HepG2 (cell line): ENCODE data around the gene MAEA. TPM values are rescaled to one million over a fixed set of nuclear protein-coding genes. Genes with fewer than 3 reads are reported as not detected.

Source experiments
- ARID5B ChIP-seq: IDR thresholded peaks from 2 replicates; pipeline ENCODE4 v1.4.0; 2020; ENCODE audit warnings: mild to moderate bottlenecking, missing genetic modification reagents
- CENPX ChIP-seq: sonication (generic); formaldehyde crosslinking; IDR thresholded peaks from 2 replicates; pipeline ENCODE4 v1.9.0; 2021; ENCODE audit warnings: mild to moderate bottlenecking, missing genetic modification reagents, moderate library complexity
- FOSL1 ChIP-seq: sonication (generic); formaldehyde crosslinking; IDR thresholded peaks from 2 replicates; pipeline ENCODE4 v1.9.0; 2021; ENCODE audit warnings: missing genetic modification reagents, borderline replicate concordance
- HDAC1 ChIP-seq: sonication (generic); formaldehyde crosslinking; IDR thresholded peaks from 2 replicates; pipeline ENCODE4 v1.5.1; 2020; ENCODE audit warnings: mild to moderate bottlenecking, missing genetic modification reagents
- HOXA3 ChIP-seq: sonication (generic); formaldehyde crosslinking; IDR thresholded peaks from 2 replicates; pipeline ENCODE4 v1.5.0; 2020; ENCODE audit warnings: missing genetic modification reagents
- JUND ChIP-seq: sonication (generic); formaldehyde crosslinking; IDR thresholded peaks from 2 replicates; pipeline ENCODE4 v1.8.0; 2022; ENCODE audit warnings: mild to moderate bottlenecking, missing genetic modification reagents
- PATZ1 ChIP-seq: sonication (generic); formaldehyde crosslinking; IDR thresholded peaks from 2 replicates; pipeline ENCODE4 v1.4.0; 2020; ENCODE audit warnings: missing genetic modification reagents
- SALL1 ChIP-seq: sonication (generic); formaldehyde crosslinking; IDR thresholded peaks from 2 replicates; pipeline ENCODE4 v1.8.0; 2022; ENCODE audit warnings: mild to moderate bottlenecking, missing genetic modification reagents
- UBTF ChIP-seq: sonication (generic); formaldehyde crosslinking; IDR thresholded peaks from 2 replicates; pipeline ENCODE4 v1.4.0; 2020; ENCODE audit warnings: mild to moderate bottlenecking, missing genetic modification reagents
- ZBTB33 ChIP-seq: sonication (generic); formaldehyde crosslinking; IDR thresholded peaks from 2 replicates; pipeline ENCODE4 v1.4.0; 2020; ENCODE audit warnings: missing genetic modification reagents
- ZFX ChIP-seq: sonication (generic); formaldehyde crosslinking; IDR thresholded peaks from 2 replicates; pipeline ENCODE4 v1.4.0; 2020; ENCODE audit warnings: mild to moderate bottlenecking, low read depth, missing genetic modification reagents, moderate library complexity
- ZNF501 ChIP-seq: sonication (generic); formaldehyde crosslinking; IDR thresholded peaks from 2 replicates; pipeline ENCODE4 v1.5.1; 2020; ENCODE audit warnings: mild to moderate bottlenecking, moderate library complexity, missing genetic modification reagents
- ZNF629 ChIP-seq: sonication (generic); formaldehyde crosslinking; conservative IDR thresholded peaks from 2 replicates; pipeline ENCODE4 v1.5.0; 2020; ENCODE audit warnings: missing genetic modification reagents
- polyA plus RNA-seq, 8 experiments: library from polyadenylated mRNA; depleted of rRNA in 3 of 8; stranded (reverse) in 7 of 8; unstranded in 1 of 8; fragments of >200 nt; fragmentation: Illumina TruSeq in 4 of 8; extraction: Trizol in 4 of 8; gene quantifications; 2 replicates each; pipeline versions ENCODE4 v1.2.1 to v1.2.3, GENCODE V29; 2011 to 2016; ENCODE audit warnings: low read depth in 4 of 8, missing spikeins in 1 of 8, mixed read lengths in 1 of 8; ENCODE audit not compliant: insufficient read depth in 1 of 8
- total RNA-seq, 5 experiments: library from RNA; depleted of rRNA; stranded (reverse); fragments of >200 nt; fragmentation: Illumina TruSeq; extraction: Trizol; gene quantifications; 2 replicates each; pipeline ENCODE4 v1.2.3, GENCODE V29; 2016; ENCODE audit warnings: low read depth in 1 of 5
- TF ChIP-seq, protein P1 (sequence below): sonication (generic); formaldehyde crosslinking; IDR thresholded peaks from 2 replicates; pipeline ENCODE4 v1.8.0; 2022; ENCODE audit warnings: mild to moderate bottlenecking, missing genetic modification reagents, moderate library complexity

Gene MAEA
- total and polyA plus RNA-seq, 2 of the 13 experiments (the other 11 are each of a cell fraction or from before 2014, with no cell fraction given) = 52.0 to 57.1 TPM

GRCh38 chr4:1360423-1361283 lies 71.0 kb downstream of the MAEA start (continued):
- TF ChIP-seq ARID5B (CRISPR knock-in tag) = peak; percentile 16; the same call in 1 of the 2 replicates
- TF ChIP-seq, protein P1, sequence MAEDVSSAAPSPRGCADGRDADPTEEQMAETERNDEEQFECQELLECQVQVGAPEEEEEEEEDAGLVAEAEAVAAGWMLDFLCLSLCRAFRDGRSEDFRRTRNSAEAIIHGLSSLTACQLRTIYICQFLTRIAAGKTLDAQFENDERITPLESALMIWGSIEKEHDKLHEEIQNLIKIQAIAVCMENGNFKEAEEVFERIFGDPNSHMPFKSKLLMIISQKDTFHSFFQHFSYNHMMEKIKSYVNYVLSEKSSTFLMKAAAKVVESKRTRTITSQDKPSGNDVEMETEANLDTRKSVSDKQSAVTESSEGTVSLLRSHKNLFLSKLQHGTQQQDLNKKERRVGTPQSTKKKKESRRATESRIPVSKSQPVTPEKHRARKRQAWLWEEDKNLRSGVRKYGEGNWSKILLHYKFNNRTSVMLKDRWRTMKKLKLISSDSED (CRISPR knock-in tag) = no peak
- no peak for TF ChIP-seq CENPX (CRISPR knock-in tag)
- 0 out of 2 replicates have a peak, but pooled peaks have one; percentile 21 for TF ChIP-seq ZNF501 (CRISPR knock-in tag)
- peak; percentile 11; the same call in 1 of the 2 replicates for TF ChIP-seq SALL1 (CRISPR knock-in tag)
- TF ChIP-seq ZNF629 = peak; percentile 93
- no peak for TF ChIP-seq JUND (CRISPR knock-in tag)
- TF ChIP-seq HOXA3 = peak; percentile 40; the same call in 1 of the 2 replicates
- peak; percentile 98 for TF ChIP-seq ZBTB33 (CRISPR knock-in tag)
- peak; percentile 35; the same call in 1 of the 2 replicates for TF ChIP-seq HDAC1 (CRISPR knock-in tag)
- TF ChIP-seq FOSL1 = peak; percentile 62
- peak; percentile 17; the same call in 1 of the 2 replicates for TF ChIP-seq PATZ1 (CRISPR knock-in tag)
- peak; percentile 86 for TF ChIP-seq UBTF
- peak; percentile 39 for TF ChIP-seq ZFX (CRISPR knock-in tag)
